ENCODE measurements around the gene SLC9A9. TPM values are rescaled to one million over a fixed set of nuclear protein-coding genes. Genes with fewer than 3 reads are reported as not detected.

Gene SLC9A9
- total RNA-seq, 1 experiment from 2014 or later, result 1.5 TPM

GRCh38 chr3:143830063-143830462 is 18.2 kb downstream of the SLC9A9 start:
- no TSS peak for BruUV-seq (replicated peaks)
- CTCF ChIA-PET, result interaction anchor here (0.7 kb wide), 1 partner anchor 13 kb away, joined by 3 read pairs; no protein-coding TSS in a partner anchor
- TF ChIP-seq CTCF (IDR thresholded peaks at IDR 0.05; ENCODE audit: unreplicated experiment), result no peak
- H3K9me3 Mint-ChIP-seq (ENCODE audit: low read depth, unreplicated experiment), result no peaks in the 10 kb centered on the region
- H3K4me1 Mint-ChIP-seq (ENCODE audit: low read depth, unreplicated experiment), result peaks cover 6% of the 10 kb centered on the region
- no peak overlapping the region for H3K27ac Mint-ChIP-seq (ENCODE audit: unreplicated experiment)
- no peaks in the 10 kb centered on the region for H3K27me3 Mint-ChIP-seq (ENCODE audit: unreplicated experiment)
- H3K36me3 Mint-ChIP-seq (ENCODE audit: insufficient read depth, unreplicated experiment), result no peaks in the 10 kb centered on the region
- no peak for DNase-seq
- intact Hi-C loops (cut with micrococcal nuclease; ENCODE audit: unreplicated experiment), result loop anchor here (2.0 to 5.0 kb wide), 2 partner anchors 33 to 53 kb away; no protein-coding TSS in a partner anchor
- no peak overlapping the region for H3K4me3 Mint-ChIP-seq (ENCODE audit: low read depth, unreplicated experiment)

- Mint-ChIP-seq H3K27me3 (ENCODE audit: unreplicated experiment) (no peaks in the 10 kb centered on the region), H3K27ac (ENCODE audit: unreplicated experiment) (no peak overlapping the region), H3K9me3 (ENCODE audit: low read depth, unreplicated experiment) (peaks cover 3% of the 10 kb centered on the region), H3K4me3 (ENCODE audit: low read depth, unreplicated experiment) (no peak overlapping the region), H3K4me1 (ENCODE audit: low read depth, unreplicated experiment) (peaks cover 6% of the 10 kb centered on the region), H3K36me3 (ENCODE audit: insufficient read depth, unreplicated experiment) (no peaks in the 10 kb centered on the region)
- no peak for TF ChIP-seq CTCF (IDR thresholded peaks at IDR 0.05; ENCODE audit: unreplicated experiment)
- no TSS peak for BruUV-seq (replicated peaks)
- intact Hi-C loops (cut with micrococcal nuclease; ENCODE audit: unreplicated experiment), result no loop called here
- CTCF ChIA-PET, result no interaction called here
- DNase-seq, result no peak
Observed at GRCh38 chr3:143827425-143827824, 20.8 kb downstream of the SLC9A9 start.

- H3K36me3 Mint-ChIP-seq (ENCODE audit: insufficient read depth, unreplicated experiment), result no peaks in the 10 kb centered on the region
- CTCF ChIA-PET, result interaction anchor here (0.7 kb wide), 2 partner anchors 79 to 735 kb away, joined by 3 to 4 read pairs; no protein-coding TSS in a partner anchor
Observed at GRCh38 chr3:143826296-143826695, 22.0 kb downstream of the SLC9A9 start.

GRCh38 chr3:143825513-143825912 is 22.8 kb downstream of the SLC9A9 start:
- intact Hi-C loops (cut with micrococcal nuclease; ENCODE audit: unreplicated experiment), result no loop called here
- no peak overlapping the region for H3K27ac Mint-ChIP-seq (ENCODE audit: unreplicated experiment)
- no peak for TF ChIP-seq CTCF (IDR thresholded peaks at IDR 0.05; ENCODE audit: unreplicated experiment)
- no peak for DNase-seq
- peaks cover 3% of the 10 kb centered on the region for H3K9me3 Mint-ChIP-seq (ENCODE audit: low read depth, unreplicated experiment)
- CTCF ChIA-PET, result interaction anchor here (0.7 kb wide), 1 partner anchor 735 kb away, joined by 3 read pairs; no protein-coding TSS in a partner anchor
- H3K4me1 Mint-ChIP-seq (ENCODE audit: low read depth, unreplicated experiment), result peaks cover 6% of the 10 kb centered on the region
- no peak overlapping the region for H3K4me3 Mint-ChIP-seq (ENCODE audit: low read depth, unreplicated experiment)
- BruUV-seq (replicated peaks), result no TSS peak
- H3K27me3 Mint-ChIP-seq (ENCODE audit: unreplicated experiment), result no peaks in the 10 kb centered on the region
- H3K36me3 Mint-ChIP-seq (ENCODE audit: insufficient read depth, unreplicated experiment), result no peaks in the 10 kb centered on the region

More at GRCh38 chr3:143826296-143826695, 22.0 kb downstream of the SLC9A9 start:
- Mint-ChIP-seq H3K4me1 (ENCODE audit: low read depth, unreplicated experiment) (peaks cover 6% of the 10 kb centered on the region), H3K9me3 (ENCODE audit: low read depth, unreplicated experiment) (peaks cover 3% of the 10 kb centered on the region), H3K27me3 (ENCODE audit: unreplicated experiment) (no peaks in the 10 kb centered on the region), H3K27ac (ENCODE audit: unreplicated experiment) (no peak overlapping the region), H3K4me3 (ENCODE audit: low read depth, unreplicated experiment) (no peak overlapping the region)
- TF ChIP-seq CTCF (IDR thresholded peaks at IDR 0.05; ENCODE audit: unreplicated experiment), result no peak
- intact Hi-C loops (cut with micrococcal nuclease; ENCODE audit: unreplicated experiment), result no loop called here
- no peak for DNase-seq
- BruUV-seq (replicated peaks), result no TSS peak

All from Calu3 (cell line).